Measurements from ENCODE around the gene POU6F2. TPM values are rescaled to one million over a fixed set of nuclear protein-coding genes. Genes with fewer than 3 reads are reported as not detected.
A peak's percentile ranks its signal among the peaks of the same experiment; 100 is the strongest.

Gene POU6F2
- total and polyA plus RNA-seq, 2 experiments from 2014 or later: not detected

- no peak for DNase-seq
- Histone ChIP-seq H3K36me3 (ENCODE audit: low read depth) (no peaks in the 10 kb centered on the region), H3K27ac (no peak overlapping the region), H3K4me2 (ENCODE audit: unreplicated experiment) (no peak overlapping the region), H4K20me1 (ENCODE audit: insufficient read depth) (no peaks in the 10 kb centered on the region), H3K4me1 (ENCODE audit: insufficient read depth) (no peaks in the 10 kb centered on the region), H3K9me2 (ENCODE audit: insufficient read depth) (no peaks in the 10 kb centered on the region), H3K9me3 (ENCODE audit: low read depth) (no peaks in the 10 kb centered on the region), H3K4me3 (no peak overlapping the region), H3K27me3 (replicated peaks; ENCODE audit: insufficient read depth) (no peaks in the 10 kb centered on the region), H3K79me2 (ENCODE audit: insufficient read depth) (no peaks in the 10 kb centered on the region), H3F3A (ENCODE audit: insufficient read depth) (no peaks in the 10 kb centered on the region), H2AFZ (no peak overlapping the region), H3K9ac (no peak overlapping the region)
- TF ChIP-seq EZH2 (IDR thresholded peaks at IDR 0.05; ENCODE audit: insufficient read depth, poor library complexity, severe bottlenecking): no peak
- no peak for TF ChIP-seq EZH2phosphoT487 (IDR thresholded peaks at IDR 0.05; ENCODE audit: insufficient read depth, low read depth)
- in situ Hi-C loops (cut with MboI): no loop called here
- 4 to 8% methylated on average over 1 of the region's 1 CpG for WGBS, 2 experiments (ENCODE audit: low coverage in 1 of 2, low lambda C conversion rate in 2 of 2, missing lambda C conversion rate in 2 of 2)
Observed at GRCh38 chr7:39221901-39222300, 244.2 kb downstream of the POU6F2 start.

DNA sequence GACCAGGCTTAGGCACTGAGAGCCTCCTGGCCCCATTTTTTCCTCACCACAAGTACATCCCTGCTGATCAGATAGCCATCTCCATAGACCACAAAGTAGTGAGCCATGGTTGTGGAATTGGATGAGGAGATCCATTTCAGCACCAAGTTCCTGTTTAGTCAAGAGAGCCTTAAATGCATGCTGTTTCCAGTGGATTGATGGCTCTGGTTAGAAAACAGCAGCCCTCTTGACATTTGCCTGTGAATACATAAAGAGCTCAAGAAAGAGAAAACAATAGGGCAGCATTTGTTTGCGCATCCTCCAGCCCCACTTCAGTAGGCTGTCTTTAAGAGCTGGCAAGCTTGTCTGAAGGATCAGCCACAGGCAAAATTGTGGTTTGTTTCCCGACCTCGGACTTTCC is 251.2 kb downstream of the POU6F2 start:
- H3F3A ChIP-seq (ENCODE audit: insufficient read depth): no peaks in the 10 kb centered on the region
- no peaks in the 10 kb centered on the region for H3K4me1 ChIP-seq (ENCODE audit: insufficient read depth)
- no peak overlapping the region for H3K9ac ChIP-seq
- H3K79me2 ChIP-seq (ENCODE audit: insufficient read depth): no peaks in the 10 kb centered on the region
- no peak overlapping the region for H3K4me2 ChIP-seq (ENCODE audit: unreplicated experiment)
- H3K27me3 ChIP-seq (replicated peaks; ENCODE audit: insufficient read depth): no peaks in the 10 kb centered on the region; the same call in 1 of the 2 replicates
- no peaks in the 10 kb centered on the region for H3K36me3 ChIP-seq (ENCODE audit: low read depth)
- no peak overlapping the region for H3K4me3 ChIP-seq
- peak; percentile 56 for DNase-seq
- H4K20me1 ChIP-seq (ENCODE audit: insufficient read depth): no peaks in the 10 kb centered on the region
- H3K27ac ChIP-seq: no peak overlapping the region
- no peaks in the 10 kb centered on the region for H3K9me2 ChIP-seq (ENCODE audit: insufficient read depth)
- H2AFZ ChIP-seq: no peak overlapping the region
- WGBS, 2 experiments (ENCODE audit: low coverage in 1 of 2, low lambda C conversion rate in 2 of 2, missing lambda C conversion rate in 2 of 2): 49 to 55% methylated on average over 3 of the region's 3 CpGs
- TF ChIP-seq EZH2phosphoT487 (IDR thresholded peaks at IDR 0.05; ENCODE audit: insufficient read depth, low read depth): no peak
- no peak for TF ChIP-seq EZH2 (IDR thresholded peaks at IDR 0.05; ENCODE audit: insufficient read depth, poor library complexity, severe bottlenecking)
- in situ Hi-C loops (cut with MboI): no loop called here
- no peaks in the 10 kb centered on the region for H3K9me3 ChIP-seq (ENCODE audit: low read depth)

GRCh38 chr7:39233851-39234529 is 256.3 kb downstream of the POU6F2 start:
- no peak overlapping the region for H3K9ac ChIP-seq
- H3K4me2 ChIP-seq (ENCODE audit: unreplicated experiment): no peak overlapping the region
- peaks cover 13% of the 10 kb centered on the region; the same call in 1 of the 2 replicates for H3K27me3 ChIP-seq (replicated peaks; ENCODE audit: insufficient read depth)
- no peaks in the 10 kb centered on the region for H3K4me1 ChIP-seq (ENCODE audit: insufficient read depth)
- no peak overlapping the region for H2AFZ ChIP-seq
- TF ChIP-seq EZH2phosphoT487 (IDR thresholded peaks at IDR 0.05; ENCODE audit: insufficient read depth, low read depth): no peak
- TF ChIP-seq EZH2 (IDR thresholded peaks at IDR 0.05; ENCODE audit: insufficient read depth, poor library complexity, severe bottlenecking): no peak
- H3F3A ChIP-seq (ENCODE audit: insufficient read depth): no peaks in the 10 kb centered on the region
- H3K4me3 ChIP-seq: no peak overlapping the region
- no peak for DNase-seq
- in situ Hi-C loops (cut with MboI): no loop called here
- H3K9me3 ChIP-seq (ENCODE audit: low read depth): no peaks in the 10 kb centered on the region
- H4K20me1 ChIP-seq (ENCODE audit: insufficient read depth): no peaks in the 10 kb centered on the region
- 69% methylated on average over 5 of the region's 5 CpGs for WGBS, 2 experiments (ENCODE audit: low coverage in 1 of 2, low lambda C conversion rate in 2 of 2, missing lambda C conversion rate in 2 of 2)
- H3K79me2 ChIP-seq (ENCODE audit: insufficient read depth): no peaks in the 10 kb centered on the region
- no peaks in the 10 kb centered on the region for H3K36me3 ChIP-seq (ENCODE audit: low read depth)
- H3K9me2 ChIP-seq (ENCODE audit: insufficient read depth): no peaks in the 10 kb centered on the region
- no peak overlapping the region for H3K27ac ChIP-seq

DNA sequence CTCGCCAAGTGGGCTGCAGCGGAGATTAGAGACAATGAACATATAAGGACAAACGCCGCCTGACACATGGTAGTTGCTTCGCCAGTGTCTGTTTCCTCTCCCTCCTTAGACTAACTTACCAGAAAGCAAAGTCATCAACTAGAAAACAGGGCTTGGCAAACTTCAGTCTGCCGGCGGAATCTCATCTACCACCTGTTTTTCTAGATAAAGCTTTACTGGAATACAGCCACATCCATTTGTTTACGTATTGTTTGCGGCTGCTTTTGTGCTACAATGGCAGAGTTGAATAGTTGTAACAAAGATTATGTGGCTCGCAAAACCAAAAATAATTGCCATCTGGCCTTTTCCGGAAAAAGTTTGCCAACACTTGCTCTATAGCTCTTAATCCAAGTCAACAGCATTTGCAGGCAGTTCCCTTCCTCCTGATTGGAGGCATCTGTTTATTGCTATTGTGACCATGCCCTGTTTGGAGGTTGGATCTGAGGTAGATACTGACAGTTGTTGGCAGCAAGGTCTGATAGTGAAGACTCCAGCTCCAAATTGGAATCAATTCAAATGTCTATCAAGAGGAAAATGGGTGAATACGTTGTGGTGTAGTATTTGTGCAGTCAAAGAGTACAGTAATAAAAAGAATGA is 260.6 kb downstream of the POU6F2 start:
- no peaks in the 10 kb centered on the region for H3K9me2 ChIP-seq (ENCODE audit: insufficient read depth)
- no peaks in the 10 kb centered on the region for H3K36me3 ChIP-seq (ENCODE audit: low read depth)
- peaks cover 13% of the 10 kb centered on the region; the same call in 1 of the 2 replicates for H3K27me3 ChIP-seq (replicated peaks; ENCODE audit: insufficient read depth)
- no peaks in the 10 kb centered on the region for H3K79me2 ChIP-seq (ENCODE audit: insufficient read depth)
- H4K20me1 ChIP-seq (ENCODE audit: insufficient read depth): no peaks in the 10 kb centered on the region
- no peak overlapping the region for H3K9ac ChIP-seq
- no peak for DNase-seq
- H3K9me3 ChIP-seq (ENCODE audit: low read depth): no peaks in the 10 kb centered on the region
- H3K27ac ChIP-seq: no peak overlapping the region
- no peak overlapping the region for H3K4me2 ChIP-seq (ENCODE audit: unreplicated experiment)
- H3K4me1 ChIP-seq (ENCODE audit: insufficient read depth): no peaks in the 10 kb centered on the region
- TF ChIP-seq EZH2phosphoT487 (IDR thresholded peaks at IDR 0.05; ENCODE audit: insufficient read depth, low read depth): no peak
- no peak for TF ChIP-seq EZH2 (IDR thresholded peaks at IDR 0.05; ENCODE audit: insufficient read depth, poor library complexity, severe bottlenecking)
- H3K4me3 ChIP-seq: no peak overlapping the region
- 65 to 67% methylated on average over 12 of the region's 12 CpGs for WGBS, 2 experiments (ENCODE audit: low coverage in 1 of 2, low lambda C conversion rate in 2 of 2, missing lambda C conversion rate in 2 of 2)
- H2AFZ ChIP-seq: no peak overlapping the region
- H3F3A ChIP-seq (ENCODE audit: insufficient read depth): no peaks in the 10 kb centered on the region
- in situ Hi-C loops (cut with MboI): no loop called here
